DOHH2 (cell line): ENCODE data around the gene HDAC4.

Experiments used
- H3F3A ChIP-seq: fragments of 200-600 bp; sonication (generic), shearing (Covaris generic); 2 replicates; pipeline ENCODE4 v1.6.0; 2016; ENCODE audit warnings: antibody characterized with exemption, mild to moderate bottlenecking; ENCODE audit not compliant: control insufficient read depth, insufficient read depth
- H3K27ac ChIP-seq: fragments of 200-600 bp; sonication (generic); 2 replicates; pipeline ENCODE4 v1.5.1; 2014; ENCODE audit warnings: low read depth, mild to moderate bottlenecking, low read length, moderate library complexity
- H3K27me3 ChIP-seq: fragments of 200-600 bp; sonication (generic); 2 replicates; pipeline ENCODE4 v1.6.1; 2014; ENCODE audit warnings: mild to moderate bottlenecking, low read length, mixed read lengths; ENCODE audit not compliant: control insufficient read depth
- H3K36me3 ChIP-seq: fragments of 200-600 bp; sonication (generic); 2 replicates; pipeline ENCODE4 v1.6.1; 2014; ENCODE audit warnings: mild to moderate bottlenecking, low read length, moderate library complexity, mixed read lengths; ENCODE audit not compliant: control insufficient read depth
- H3K4me1 ChIP-seq: fragments of 200-600 bp; sonication (generic); 2 replicates; pipeline ENCODE4 v1.6.1; 2014; ENCODE audit warnings: mild to moderate bottlenecking, low read length, mixed read lengths; ENCODE audit not compliant: control insufficient read depth
- H3K4me2 ChIP-seq: fragments of 200-600 bp; sonication (generic); 2 replicates; pipeline ENCODE4 v1.6.0; 2014; ENCODE audit warnings: mild to moderate bottlenecking, low read length, moderate library complexity
- H3K4me3 ChIP-seq: fragments of 200-600 bp; sonication (generic); 2 replicates; pipeline ENCODE4 v1.5.1; 2014; ENCODE audit warnings: mild to moderate bottlenecking, low read length, mixed read lengths
- H3K79me2 ChIP-seq: fragments of 200-600 bp; sonication (generic); 2 replicates; pipeline ENCODE4 v1.6.1; 2014; ENCODE audit warnings: mild to moderate bottlenecking, low read length, mixed read lengths; ENCODE audit not compliant: control insufficient read depth
- H3K9me2 ChIP-seq: fragments of 200-600 bp; sonication (generic); replicated peaks from 2 replicates; pipeline ENCODE4 v1.6.1; 2014; ENCODE audit warnings: mild to moderate bottlenecking, low read length, mixed read lengths; ENCODE audit not compliant: control insufficient read depth
- H3K9me3 ChIP-seq: fragments of 200-600 bp; sonication (generic); 2 replicates; pipeline ENCODE4 v1.6.1; 2014; ENCODE audit warnings: antibody characterized with exemption, low read length, mixed read lengths; ENCODE audit not compliant: control insufficient read depth, insufficient read depth
- H4K20me1 ChIP-seq: fragments of 200-600 bp; sonication (generic); 2 replicates; pipeline ENCODE4 v1.6.0; 2014; ENCODE audit warnings: low read depth, mild to moderate bottlenecking, antibody characterized with exemption, low read length, moderate library complexity; ENCODE audit not compliant: control insufficient read depth, insufficient read depth
- CTCF ChIP-seq: fragments of 200-600 bp; sonication (generic); IDR thresholded peaks from one replicate; pipeline ENCODE4 v1.5.1; 2014; ENCODE audit warnings: antibody characterized with exemption, mild to moderate bottlenecking, low read depth, low read length; ENCODE audit not compliant: poor library complexity, severe bottlenecking
- EZH2phosphoT487 ChIP-seq: fragments of 200-600 bp; sonication (generic); IDR thresholded peaks from 2 replicates; pipeline ENCODE4 v1.6.1; 2017; ENCODE audit warnings: borderline replicate concordance, mild to moderate bottlenecking, antibody characterized with exemption, low read length, moderate library complexity, mixed read lengths

The HDAC4 gene

GRCh38 chr2:239444626-239445577, 44.1 kb upstream of the HDAC4 start:
- Histone ChIP-seq H3K27ac (no peak overlapping the region), H3K9me2 (no peaks in the 10 kb centered on the region), H3K9me3 (no peaks in the 10 kb centered on the region), H3K4me1 (no peaks in the 10 kb centered on the region), H3K27me3 (peaks cover 23% of the 10 kb centered on the region), H3K4me3 (no peak overlapping the region), H3K36me3 (no peaks in the 10 kb centered on the region), H4K20me1 (no peaks in the 10 kb centered on the region), H3K4me2 (no peak overlapping the region), H3F3A (no peaks in the 10 kb centered on the region), H3K79me2 (no peaks in the 10 kb centered on the region)
- TF ChIP-seq EZH2phosphoT487 (no peak), CTCF (no peak)

GRCh38 chr2:239443666-239444567, 43.1 kb upstream of the HDAC4 start:
- TF ChIP-seq EZH2phosphoT487 (no peak), CTCF (no peak)
- no peak overlapping the region for H3K27ac ChIP-seq
- H3K4me2 ChIP-seq = no peak overlapping the region

GRCh38 chr2:239443102-239443620, 42.3 kb upstream of the HDAC4 start:
- H3K79me2 ChIP-seq = no peaks in the 10 kb centered on the region
- no peak overlapping the region for H3K4me3 ChIP-seq
- no peaks in the 10 kb centered on the region for H3K9me2 ChIP-seq
- H3K4me2 ChIP-seq = no peak overlapping the region
- H3K27ac ChIP-seq = no peak overlapping the region
- peaks cover 23% of the 10 kb centered on the region for H3K27me3 ChIP-seq
- H3K36me3 ChIP-seq = no peaks in the 10 kb centered on the region
- no peaks in the 10 kb centered on the region for H3K9me3 ChIP-seq
- TF ChIP-seq EZH2phosphoT487 (no peak), CTCF (no peak)
- H3K4me1 ChIP-seq = no peaks in the 10 kb centered on the region
- H4K20me1 ChIP-seq = no peaks in the 10 kb centered on the region
- H3F3A ChIP-seq = no peaks in the 10 kb centered on the region

More at GRCh38 chr2:239443666-239444567, 43.1 kb upstream of the HDAC4 start:
- Histone ChIP-seq H3K4me3 (no peak overlapping the region), H3K27me3 (peaks cover 23% of the 10 kb centered on the region), H3F3A (no peaks in the 10 kb centered on the region), H3K79me2 (no peaks in the 10 kb centered on the region), H3K36me3 (no peaks in the 10 kb centered on the region), H3K9me3 (no peaks in the 10 kb centered on the region), H3K4me1 (no peaks in the 10 kb centered on the region), H3K9me2 (no peaks in the 10 kb centered on the region), H4K20me1 (no peaks in the 10 kb centered on the region)
